ENCODE results near the gene NCAM2.

DNA sequence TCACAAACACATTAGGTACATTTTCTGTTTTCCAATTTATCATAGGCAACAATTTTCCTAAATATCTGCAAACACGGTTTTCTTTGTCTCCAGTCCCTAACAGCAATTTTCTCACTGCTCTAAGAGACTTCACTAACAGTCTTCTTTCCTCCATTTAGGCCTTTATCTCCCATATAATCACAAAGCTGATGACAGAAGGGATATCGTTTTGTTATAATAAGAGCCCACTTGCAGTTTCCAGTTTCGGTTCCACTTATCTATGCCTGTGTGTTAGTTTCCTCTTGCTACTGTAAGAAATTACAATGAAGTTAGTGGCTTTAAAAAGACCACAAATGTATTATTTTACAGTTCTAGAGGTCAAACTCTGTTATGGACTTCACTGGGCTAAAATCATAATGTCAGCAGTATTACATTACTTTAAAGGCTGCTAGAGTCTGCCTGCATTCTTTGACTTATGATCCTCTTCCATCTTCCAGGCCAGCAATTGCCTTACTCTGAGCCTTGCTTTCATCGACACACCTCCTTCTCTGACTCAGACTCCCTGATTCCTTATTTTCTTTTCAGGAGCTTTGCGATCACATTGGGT is 549.3 kb downstream of the NCAM2 start:
- TF ChIP-seq, protein P1, sequence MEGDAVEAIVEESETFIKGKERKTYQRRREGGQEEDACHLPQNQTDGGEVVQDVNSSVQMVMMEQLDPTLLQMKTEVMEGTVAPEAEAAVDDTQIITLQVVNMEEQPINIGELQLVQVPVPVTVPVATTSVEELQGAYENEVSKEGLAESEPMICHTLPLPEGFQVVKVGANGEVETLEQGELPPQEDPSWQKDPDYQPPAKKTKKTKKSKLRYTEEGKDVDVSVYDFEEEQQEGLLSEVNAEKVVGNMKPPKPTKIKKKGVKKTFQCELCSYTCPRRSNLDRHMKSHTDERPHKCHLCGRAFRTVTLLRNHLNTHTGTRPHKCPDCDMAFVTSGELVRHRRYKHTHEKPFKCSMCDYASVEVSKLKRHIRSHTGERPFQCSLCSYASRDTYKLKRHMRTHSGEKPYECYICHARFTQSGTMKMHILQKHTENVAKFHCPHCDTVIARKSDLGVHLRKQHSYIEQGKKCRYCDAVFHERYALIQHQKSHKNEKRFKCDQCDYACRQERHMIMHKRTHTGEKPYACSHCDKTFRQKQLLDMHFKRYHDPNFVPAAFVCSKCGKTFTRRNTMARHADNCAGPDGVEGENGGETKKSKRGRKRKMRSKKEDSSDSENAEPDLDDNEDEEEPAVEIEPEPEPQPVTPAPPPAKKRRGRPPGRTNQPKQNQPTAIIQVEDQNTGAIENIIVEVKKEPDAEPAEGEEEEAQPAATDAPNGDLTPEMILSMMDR (IDR thresholded peaks at IDR 0.05): no peak
- TF ChIP-seq POLR2A (IDR thresholded peaks at IDR 0.05) (no peak), EP300 (IDR thresholded peaks at IDR 0.05) (no peak)
